Heart right ventricle (tissue), 16 donors: Measurements from ENCODE around the gene TMEM266. TPM values are rescaled to one million over a fixed set of nuclear protein-coding genes. Genes with fewer than 3 reads are reported as not detected.
A peak's percentile ranks its signal among the peaks of the same experiment; 100 is the strongest.

ENCODE experiments used
- ATAC-seq, 8 donors: fragments of 200-7000 bp; cut with Tn5 transposase; one replicate each; pipeline ENCODE4 v1.9.1; 2020; ENCODE audit warnings: mild to moderate bottlenecking in 8 of 8, moderate library complexity in 8 of 8, moderate number of reproducible peaks in 1 of 8
- DNase-seq, 2 donors: peaks; one replicate each; pipeline ENCODE4 v3.0.0-alpha.2; 2020
- H3K27ac ChIP-seq, 10 donors: fragments of 200-600 bp; sonication (generic) in 2 of 10; one replicate each; pipeline versions ENCODE4 v1.5.0 to v1.8.0; 2020 to 2022; ENCODE audit warnings: mild to moderate bottlenecking in 3 of 10
- H3K27me3 ChIP-seq, 7 donors: fragments of 200-600 bp; one replicate each; pipeline ENCODE4 v1.8.0; 2021 to 2022; ENCODE audit warnings: mild to moderate bottlenecking in 2 of 7
- H3K36me3 ChIP-seq, 9 donors: fragments of 200-600 bp; sonication (generic) in 1 of 9; one replicate each; pipeline versions ENCODE4 v1.5.0 to v1.8.0; 2020 to 2022; ENCODE audit warnings: mild to moderate bottlenecking in 2 of 9
- H3K4me1 ChIP-seq, 9 donors: fragments of 200-600 bp; sonication (generic) in 1 of 9; one replicate each; pipeline versions ENCODE4 v1.5.0 to v1.8.0; 2020 to 2022; ENCODE audit warnings: mild to moderate bottlenecking in 4 of 9
- H3K4me3 ChIP-seq, 10 donors: fragments of 200-600 bp; sonication (generic) in 2 of 10; one replicate each; pipeline versions ENCODE4 v1.5.0 to v1.8.0; 2020 to 2022; ENCODE audit warnings: mild to moderate bottlenecking in 7 of 10, moderate library complexity in 2 of 10
- H3K9me3 ChIP-seq, 11 donors: fragments of 200-600 bp in 10 of 11; sonication (generic) in 2 of 11; one replicate each; pipeline versions ENCODE4 v1.5.0 to v1.8.0; 2013 to 2022; ENCODE audit warnings: mild to moderate bottlenecking in 2 of 11, control low read depth in 1 of 11, moderate library complexity in 1 of 11
- CTCF ChIP-seq, 9 donors: fragments of 200-600 bp; sonication (generic) in 2 of 9; IDR thresholded peaks; one replicate each; pipeline versions ENCODE4 v1.5.0 to v1.8.0; 2021 to 2022; ENCODE audit warnings: antibody characterized with exemption in 9 of 9, mild to moderate bottlenecking in 5 of 9, moderate library complexity in 1 of 9
- WGBS, 2 donors: extraction: QIAGEN DNeasy Blood & Tissue Kit; methylation state at CpG; one replicate each; pipeline ENCODE4 v1.1.7; 2013; ENCODE audit warnings: inconsistent platforms in 1 of 2; 5-methylcytosine and 5-hydroxymethylcytosine counted together
- intact Hi-C, 10 donors: fragments of 100-400 bp; cut with DNase I; formaldehyde crosslinking; loops; one replicate each; pipeline versions ENCODE4 v1.11.1 to v1.14.2; 2022
- polyA plus RNA-seq, 2 donors: library from polyadenylated mRNA; stranded (reverse); fragments of 200-250 nt; gene quantifications; one replicate each; pipeline ENCODE4 v1.2.3, GENCODE V29; 2013
- total RNA-seq, 10 donors: library from RNA; stranded (reverse); fragmentation: NEBNext Ultra II Directional in 3 of 10; extraction: Animal tissue kit (Norgen Biotek cat#: 25700) in 3 of 10; gene quantifications; one replicate each; pipeline versions ENCODE4 v1.2.1 to v1.2.4, GENCODE V29; 2021 to 2023
- donor health status: Arrhythmogenic right ventricular cardiomyopathy.
- donor health status: ischemic (EF 13 %, LVEDD 7.1; RV severe dilation, severe dysfunction).
- donor health status: healthy with polysubstance abuse.
- donor health status: DM: no; HTN: yes; CAD: no.
- donor health status: DM: no; HTN: no; CAD: no.
- donor health status: ischemic (EF 25% LVEDD 6.9; RV normal size, moderate dysfunction).
- donor health status: ischemic (EF 25% LVEDD 5.7; RV mildly dilated, moderate dysfunction).
- donor health status: healthy.
- donor health status: DM: yes; HTN: yes; CAD: no.
- donor health status: Ischemic cardiomyopathy.
- donor health status: ischemic (EF 35%, LVEDD 5.7; RV mildly dilated, moderate dysfunction).
- donor health status: nonischemic (EF 11% LVEDD 7.7; RV severe dilation, severe dysfunction).
- donor health status: DM: yes; HTN: yes; CAD: no.
- donor health status: PGD.
- donor health status: ischemic (EF 29% LVEDD 5.4; RV normal size, mild dysfunction).
- donor health status: nonischemic (EF 23%, LVEDD 6.1; RV moderate dilation, normal function).

Gene TMEM266
- total and polyA plus RNA-seq, 12 donors: 0.01 to 0.30 (median 0.15) TPM; not detected in 3

GRCh38 chr15:76057332-76058000, 2.3 kb upstream of the TMEM266 start:
- Histone ChIP-seq H3K4me1 (peaks cover 0 to 26% (median 11%) of the 10 kb centered on the region in 9 donors), H3K4me3 (peak overlapping the region in 3 of 10 donors; percentile 4 to 20 (median 5)), H3K27me3 (peaks cover 0 to 85% (median 62%) of the 10 kb centered on the region in 7 donors), H3K27ac (no peak overlapping the region), H3K36me3 (no peaks in the 10 kb centered on the region), H3K9me3 (no peaks in the 10 kb centered on the region)
- ATAC-seq: no peak
- intact Hi-C loops: loop anchor here in 5 of 10 donors (1.0 to 10.0 kb wide), 3 partner anchors 80 to 87 kb away; no protein-coding TSS in a partner anchor
- WGBS, 2 donors: 4 to 5% methylated on average over 7 of the region's 7 CpGs
- peak in 1 of 2 donors; percentile 14 for DNase-seq
- peak; percentile 40 to 86 (median 76) for TF ChIP-seq CTCF (IDR thresholded peaks at IDR 0.05)

DNA sequence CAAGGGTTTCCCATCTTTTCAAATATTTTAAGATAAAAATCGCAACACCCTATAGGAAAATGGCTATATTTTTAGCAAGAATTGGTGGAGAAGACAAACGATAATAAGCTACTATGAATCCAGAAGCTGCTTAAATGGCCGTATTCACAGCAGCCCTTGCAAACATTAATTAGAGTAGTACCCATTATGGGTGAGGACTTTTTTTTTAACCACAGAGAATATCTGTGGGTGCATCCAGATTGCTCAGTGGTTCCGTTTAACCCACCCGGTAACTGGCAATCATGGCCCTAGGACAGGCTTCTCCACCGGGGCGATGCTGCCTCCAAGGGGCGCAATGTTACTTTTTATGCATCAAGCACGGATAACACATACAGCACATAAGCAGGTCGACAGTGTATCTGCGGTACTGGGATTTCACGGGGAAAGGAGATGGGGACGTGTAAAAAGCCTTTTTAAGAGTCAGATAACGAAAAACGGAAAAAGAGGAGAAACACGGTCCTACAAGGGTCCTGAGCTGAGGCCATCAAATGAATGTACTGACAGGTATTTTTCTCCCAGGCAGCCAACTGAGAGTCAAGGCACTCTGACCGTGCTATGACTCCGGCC, 968 bp upstream of the TMEM266 start:
- peak in 1 of 9 donors; percentile 14 for TF ChIP-seq CTCF (IDR thresholded peaks at IDR 0.05)
- Histone ChIP-seq H3K36me3 (no peaks in the 10 kb centered on the region), H3K27me3 (peaks cover 0 to 76% (median 60%) of the 10 kb centered on the region in 7 donors), H3K27ac (no peak overlapping the region), H3K4me3 (peak overlapping the region; percentile 37 to 69 (median 56)), H3K4me1 (peaks cover 0 to 26% (median 11%) of the 10 kb centered on the region in 9 donors), H3K9me3 (no peaks in the 10 kb centered on the region)
- peak in 6 of 8 donors; percentile 26 to 67 (median 56) for ATAC-seq
- intact Hi-C loops: loop anchor here in 9 of 10 donors (1.0 to 10.0 kb wide), 5 partner anchors 78 to 86 kb away; no protein-coding TSS in a partner anchor
- 11 to 13% methylated on average over 18 of the region's 18 CpGs for WGBS, 2 donors
- no peak for DNase-seq

- Histone ChIP-seq H3K27ac (no peak overlapping the region), H3K27me3 (peaks cover 0 to 85% (median 63%) of the 10 kb centered on the region in 7 donors), H3K36me3 (no peaks in the 10 kb centered on the region), H3K4me1 (peaks cover 0 to 28% (median 11%) of the 10 kb centered on the region in 9 donors), H3K4me3 (peak overlapping the region in 9 of 10 donors; percentile 35 to 69 (median 56)), H3K9me3 (no peaks in the 10 kb centered on the region)
- 17 to 20% methylated on average over 17 to 20 of the region's 20 CpGs for WGBS, 2 donors
- intact Hi-C loops: no loop called here
- ATAC-seq (peak in 1 of 8 donors; percentile 21), DNase-seq (no peak)
- TF ChIP-seq CTCF (IDR thresholded peaks at IDR 0.05): no peak
Measured at GRCh38 chr15:76060118-76060989, 569 bp downstream of the TMEM266 start.

- H3K9me3 ChIP-seq: no peaks in the 10 kb centered on the region
- H3K36me3 ChIP-seq: no peaks in the 10 kb centered on the region
- intact Hi-C loops: no loop called here
- peaks cover 0 to 85% (median 58%) of the 10 kb centered on the region in 7 donors for H3K27me3 ChIP-seq
- WGBS, 2 donors: 68 to 70% methylated on average over 5 of the region's 5 CpGs
- H3K27ac ChIP-seq: no peak overlapping the region
- no peak for DNase-seq
- ATAC-seq: no peak
- H3K4me1 ChIP-seq: peaks cover 0 to 34% (median 11%) of the 10 kb centered on the region in 9 donors
- no peak for TF ChIP-seq CTCF (IDR thresholded peaks at IDR 0.05)
- no peak overlapping the region for H3K4me3 ChIP-seq
Measured at GRCh38 chr15:76061700-76062099, 1.9 kb downstream of the TMEM266 start.
